HG02938 (cell line): ENCODE results near the gene MYO18B.

Experiments used
- ATAC-seq: cut with Tn5 transposase; IDR thresholded peaks from one replicate; pipeline ENCODE4 v1.9.1; 2021; ENCODE audit warnings: mild to moderate bottlenecking, moderate library complexity; ENCODE audit not compliant: unreplicated experiment

Gene MYO18B

DNA sequence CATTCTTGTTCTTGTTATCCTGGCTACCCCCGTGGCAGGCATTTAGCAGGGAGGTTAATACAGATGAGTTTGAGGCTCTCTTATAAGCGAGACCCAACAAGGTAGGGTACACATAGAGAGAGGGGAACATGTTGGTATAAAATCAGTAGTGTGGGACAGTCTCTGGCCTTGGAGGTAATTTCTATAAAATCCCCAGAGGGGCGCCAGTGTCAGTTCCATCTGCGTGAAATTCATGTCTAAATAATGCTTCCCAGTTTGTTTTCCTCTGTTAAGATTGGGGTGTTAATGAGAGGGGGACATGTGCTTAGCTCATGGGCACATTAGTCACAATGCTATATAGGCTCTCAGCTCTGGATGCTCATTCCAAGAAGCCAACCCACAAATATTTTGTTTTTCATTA, 150.7 kb downstream of the MYO18B start:
- no peak for ATAC-seq

DNA sequence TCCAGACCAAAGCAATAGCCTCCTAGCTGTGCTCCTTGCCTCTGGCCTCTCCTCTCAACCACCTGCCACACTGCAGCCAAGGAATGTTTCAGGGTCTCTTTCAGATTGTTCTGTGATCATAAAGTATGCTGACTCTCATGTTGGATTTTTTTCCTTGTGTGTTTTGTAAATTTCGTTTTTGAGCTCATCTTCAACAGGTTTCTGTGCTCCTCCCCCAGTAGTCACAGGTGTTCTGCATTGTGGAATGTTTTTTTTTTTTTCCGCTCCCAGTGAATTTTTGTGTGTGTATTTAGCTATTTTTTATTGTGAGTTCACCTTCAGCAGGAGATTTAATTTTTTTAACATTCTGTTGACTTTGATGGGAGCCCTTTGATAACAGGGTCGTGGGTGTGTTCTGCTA, 153.7 kb downstream of the MYO18B start:
- no peak for ATAC-seq

DNA sequence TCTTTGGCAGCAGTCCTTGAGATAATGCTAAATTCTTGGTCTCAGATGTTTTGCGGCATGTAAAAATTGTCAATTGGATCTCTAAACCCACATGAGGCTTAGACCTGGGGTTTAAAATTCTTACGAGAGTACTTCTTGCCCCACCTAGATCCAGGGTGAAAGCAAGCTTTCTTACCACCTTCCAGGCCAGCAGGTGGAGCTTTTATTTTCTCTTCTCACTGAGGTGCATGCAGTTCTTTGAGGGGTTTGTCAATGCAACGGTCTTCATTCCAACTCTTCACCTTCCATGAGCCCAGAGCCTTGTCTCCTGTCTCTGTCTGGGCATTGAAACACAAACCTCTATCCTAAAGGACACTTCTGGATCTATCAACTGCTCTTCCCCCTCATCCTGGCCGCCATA, 154.1 kb downstream of the MYO18B start:
- ATAC-seq, result no peak

DNA sequence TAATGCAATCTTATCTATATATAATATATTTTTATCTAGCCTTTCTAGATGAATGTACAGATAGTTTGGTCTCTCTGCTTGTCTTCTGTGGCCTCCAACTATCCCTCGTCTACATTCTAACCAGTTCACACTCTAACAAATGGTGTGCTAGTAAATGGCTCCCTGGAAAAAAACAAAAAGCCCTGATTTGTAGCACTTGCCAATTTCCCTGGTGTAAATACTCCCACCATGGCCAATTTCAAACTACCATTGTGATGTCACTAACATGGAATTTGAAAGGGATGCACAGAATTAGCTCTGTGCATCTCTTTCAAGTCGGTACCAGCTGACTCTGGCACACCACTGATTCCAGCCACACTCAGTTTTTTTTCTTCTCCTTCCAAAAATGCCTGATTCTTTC, 154.6 kb downstream of the MYO18B start:
- ATAC-seq, result no peak

DNA sequence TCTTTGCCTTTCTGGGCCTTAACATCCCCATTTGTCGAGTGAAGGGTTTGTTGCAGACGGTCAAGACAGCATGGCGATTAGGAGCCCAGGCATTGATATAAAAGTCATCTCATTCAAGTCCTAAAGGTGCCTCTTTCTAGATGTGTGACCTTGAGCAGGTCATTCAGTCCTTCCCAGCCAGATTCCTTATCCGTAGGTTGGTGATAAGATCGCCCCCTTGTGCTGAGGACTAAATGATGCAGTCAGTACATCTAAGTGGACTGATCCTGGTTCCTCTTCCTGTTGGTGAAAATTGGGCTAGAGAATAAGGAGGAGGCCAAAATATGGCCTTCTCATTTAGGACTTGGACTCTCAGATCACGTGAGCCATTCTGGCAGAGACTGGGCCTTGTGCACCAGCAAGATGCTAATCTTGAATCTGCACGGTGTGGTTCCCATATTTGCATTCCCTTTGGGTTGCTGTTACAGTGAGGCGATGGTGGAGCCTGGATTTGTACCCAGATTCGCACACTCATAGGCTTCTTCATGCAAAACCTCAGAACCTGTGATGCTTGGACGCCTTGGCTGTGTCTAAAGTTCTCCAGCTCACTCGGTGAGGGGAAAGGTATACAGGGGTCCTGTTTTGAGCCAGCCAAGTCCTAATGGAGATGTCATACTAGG, 156.8 kb downstream of the MYO18B start:
- no peak for ATAC-seq

DNA sequence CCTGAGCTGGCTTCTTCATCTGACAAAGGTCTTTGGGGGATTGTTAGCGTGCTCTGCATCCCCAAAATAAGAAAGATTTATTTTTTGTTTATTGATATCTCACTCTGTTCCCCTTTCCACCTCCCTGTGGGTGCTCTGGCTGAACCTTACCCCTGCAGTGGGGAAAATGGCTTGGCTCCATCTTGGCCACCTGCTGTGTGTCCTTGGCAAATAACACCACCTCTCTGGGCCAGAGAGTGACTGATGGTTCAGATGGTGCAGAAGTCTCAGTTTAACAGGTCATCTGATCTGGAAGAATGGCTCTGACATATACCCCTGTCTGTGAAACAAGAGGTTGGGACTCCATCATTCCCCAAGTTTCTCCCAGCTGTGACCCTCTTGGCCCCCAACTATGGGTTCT, 157.6 kb downstream of the MYO18B start:
- no peak for ATAC-seq

DNA sequence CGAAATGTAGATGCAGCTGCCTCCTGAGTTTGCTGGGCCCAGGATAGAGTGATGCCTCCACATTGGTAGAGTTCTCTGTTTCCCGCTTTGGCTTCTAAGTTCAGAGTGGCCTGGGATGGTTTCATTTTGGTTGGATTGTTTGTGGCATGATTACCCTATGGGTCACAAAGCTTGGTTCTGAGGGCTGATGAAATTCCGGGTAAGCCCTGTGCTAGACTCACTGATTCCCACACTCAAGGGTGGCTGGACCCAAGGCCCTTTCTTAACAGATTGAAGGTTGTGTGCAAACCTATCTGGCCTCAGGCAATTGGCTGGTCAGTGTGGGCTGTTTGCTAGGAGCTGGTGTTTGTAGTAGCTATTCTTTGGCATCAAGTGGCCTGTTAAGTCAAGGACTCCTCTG, 158.4 kb downstream of the MYO18B start:
- no peak for ATAC-seq

DNA sequence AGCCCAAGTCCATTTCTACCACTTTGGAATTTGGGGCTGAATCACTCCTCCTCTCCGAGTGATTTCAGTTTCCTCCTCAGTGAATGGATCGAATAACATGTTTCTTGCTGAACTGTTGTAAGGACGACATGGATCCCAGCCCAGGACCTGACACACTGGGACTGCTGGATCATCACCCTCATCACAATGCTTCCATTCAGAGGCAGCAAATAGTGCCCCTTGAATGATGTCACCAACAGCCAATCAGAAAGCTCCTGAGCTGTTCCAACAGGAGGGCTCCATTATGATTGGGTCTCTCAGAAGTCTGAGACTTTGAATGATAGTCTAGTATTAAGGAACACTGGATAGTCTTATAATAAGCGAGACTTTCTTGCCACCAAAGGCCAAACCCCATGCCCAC, 158.9 kb downstream of the MYO18B start:
- no peak for ATAC-seq

DNA sequence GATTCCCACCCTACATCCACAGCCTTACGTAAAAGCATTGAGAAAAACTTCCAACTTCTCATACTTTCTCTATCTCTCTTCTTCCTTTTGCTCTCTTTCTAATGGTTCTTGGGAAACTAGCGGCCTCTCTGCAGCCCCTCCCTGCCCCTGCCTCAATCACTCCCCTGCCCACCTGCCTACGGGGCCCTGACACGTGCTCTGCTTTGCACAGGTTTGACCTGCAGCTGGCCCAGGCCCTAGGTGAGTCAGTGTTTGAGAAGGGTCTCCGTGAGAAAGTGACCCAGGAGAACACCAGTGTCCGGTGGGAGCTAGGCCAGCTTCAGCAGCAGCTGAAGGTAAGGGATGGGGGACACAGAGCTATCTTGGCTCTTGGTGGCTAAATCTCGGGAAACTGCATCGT, 160.4 kb downstream of the MYO18B start:
- ATAC-seq, result no peak

DNA sequence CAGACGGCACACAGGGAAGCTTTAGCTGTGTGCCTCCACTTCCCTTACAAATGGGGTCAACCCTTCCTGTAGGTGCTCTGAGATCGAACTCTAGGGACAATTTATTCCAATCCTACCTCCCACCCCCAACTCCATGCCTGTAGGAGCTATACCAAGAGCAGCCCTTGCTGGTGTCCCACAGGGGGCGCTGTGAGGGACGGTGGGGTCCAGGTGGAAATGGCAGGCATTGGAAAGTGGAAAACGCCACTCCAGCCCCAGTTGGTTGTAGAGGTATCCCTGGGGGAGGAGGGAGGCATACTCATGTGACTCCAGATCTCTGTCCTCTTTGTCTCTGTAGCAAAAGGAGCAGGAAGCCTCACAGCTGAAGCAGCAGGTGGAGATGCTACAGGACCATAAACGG, 161.3 kb downstream of the MYO18B start:
- no peak for ATAC-seq

DNA sequence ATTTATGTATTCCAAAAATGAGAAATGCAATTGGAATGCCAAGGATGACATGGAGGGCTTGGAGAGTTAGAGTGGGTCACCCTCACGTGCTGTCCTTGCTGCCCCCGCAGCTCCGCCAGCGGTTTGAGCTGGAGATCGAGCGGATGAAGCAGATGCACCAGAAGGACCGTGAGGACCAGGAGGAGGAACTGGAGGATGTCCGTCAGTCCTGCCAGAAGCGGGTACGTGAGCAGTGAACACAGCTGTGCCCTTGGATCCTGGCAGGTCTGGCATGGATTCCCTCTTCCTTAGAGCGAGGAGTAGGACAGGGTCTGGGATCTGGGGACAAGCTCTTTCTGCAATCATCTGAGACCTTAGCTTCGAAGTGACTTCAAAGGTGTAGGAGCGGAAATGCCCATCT, 166.2 kb downstream of the MYO18B start:
- ATAC-seq, result no peak

DNA sequence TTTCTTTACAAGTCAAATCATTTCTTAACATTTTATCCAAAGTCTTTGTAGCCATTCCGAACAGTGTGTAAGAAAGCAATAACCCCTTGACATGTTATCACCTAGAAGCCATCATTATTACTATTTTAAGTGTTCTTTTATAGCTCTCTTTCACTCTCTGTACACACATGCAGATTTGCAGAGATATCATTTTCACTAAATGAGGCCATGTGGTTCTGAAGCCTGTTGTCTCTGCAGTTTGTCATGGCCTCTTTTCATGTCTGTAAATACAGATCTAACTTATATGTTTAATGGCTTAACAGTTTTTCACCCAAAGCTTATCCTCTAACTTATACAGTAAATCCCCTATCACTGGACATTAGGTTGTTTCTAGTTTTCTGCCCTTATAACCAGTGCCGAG, 166.8 kb downstream of the MYO18B start:
- ATAC-seq, result no peak

DNA sequence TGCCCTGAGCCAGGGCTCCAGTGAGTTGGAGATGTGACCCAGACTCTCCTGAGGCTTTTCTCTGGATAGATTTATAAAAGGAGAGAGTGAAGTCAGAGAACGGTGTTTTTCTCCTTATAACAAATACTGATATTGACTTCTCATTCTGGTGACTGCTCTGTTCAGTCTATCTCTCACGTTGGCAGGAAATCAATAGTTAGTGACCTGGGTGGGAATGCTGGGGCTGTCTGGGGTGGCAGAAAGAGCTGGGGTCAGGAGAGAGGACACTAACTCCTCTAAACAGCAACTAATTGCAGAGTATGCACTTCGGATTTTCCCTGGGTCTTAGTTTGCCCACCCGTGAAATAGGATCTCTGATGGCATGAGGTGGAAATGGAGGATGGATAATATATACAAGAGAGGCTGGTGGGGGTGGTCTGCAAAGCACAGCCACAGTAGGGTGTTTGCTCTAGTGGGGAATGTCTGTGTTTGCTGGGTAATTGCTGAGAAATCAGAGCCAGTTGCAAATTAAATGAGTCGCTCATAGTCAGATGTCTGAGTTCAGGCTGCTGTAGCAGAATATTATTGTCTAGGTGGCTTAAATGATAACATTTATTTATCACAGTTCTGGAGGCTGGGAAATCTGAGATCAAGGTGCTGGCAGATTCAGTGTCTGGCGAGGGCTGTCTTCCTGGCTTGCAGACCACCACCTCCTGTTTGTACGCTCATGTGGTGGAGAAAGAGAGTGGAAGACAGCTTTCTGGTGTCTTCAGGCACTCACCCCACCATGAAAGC, 167.8 kb downstream of the MYO18B start:
- ATAC-seq, result no peak

DNA sequence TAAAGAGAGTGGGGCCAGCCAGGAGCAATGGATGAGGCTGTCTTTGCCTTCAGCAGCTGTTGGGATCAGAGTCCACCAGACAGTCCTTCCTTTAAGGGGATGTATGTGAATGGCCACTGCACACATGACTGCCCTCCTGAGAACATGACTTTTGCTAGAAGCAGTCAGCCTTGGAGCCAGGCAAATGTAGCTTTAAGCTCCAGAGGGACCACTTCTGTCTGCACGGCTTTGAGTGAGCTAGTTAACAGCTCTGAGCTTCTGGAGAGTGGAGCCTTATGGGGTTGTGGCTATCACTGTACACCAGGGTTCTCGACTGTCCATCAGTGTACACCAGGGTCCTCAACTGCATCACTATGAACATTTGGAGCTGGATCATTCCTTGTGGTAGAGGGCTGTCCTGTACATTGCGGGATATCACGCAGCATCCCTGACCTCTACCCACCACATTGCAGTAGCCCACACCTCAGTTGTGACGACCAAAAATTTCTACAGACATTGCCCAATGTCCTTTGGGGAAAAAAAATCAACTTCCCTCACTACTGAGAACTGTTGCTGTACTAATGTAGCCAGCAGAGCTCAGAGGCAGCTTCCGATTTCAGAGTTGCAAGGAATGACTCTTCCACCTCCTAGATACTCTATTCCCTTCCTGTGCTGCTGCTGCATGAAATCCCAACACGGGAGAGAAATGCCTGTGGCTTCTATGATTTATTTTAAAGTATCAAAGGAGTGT, 169.4 kb downstream of the MYO18B start:
- ATAC-seq, result no peak

DNA sequence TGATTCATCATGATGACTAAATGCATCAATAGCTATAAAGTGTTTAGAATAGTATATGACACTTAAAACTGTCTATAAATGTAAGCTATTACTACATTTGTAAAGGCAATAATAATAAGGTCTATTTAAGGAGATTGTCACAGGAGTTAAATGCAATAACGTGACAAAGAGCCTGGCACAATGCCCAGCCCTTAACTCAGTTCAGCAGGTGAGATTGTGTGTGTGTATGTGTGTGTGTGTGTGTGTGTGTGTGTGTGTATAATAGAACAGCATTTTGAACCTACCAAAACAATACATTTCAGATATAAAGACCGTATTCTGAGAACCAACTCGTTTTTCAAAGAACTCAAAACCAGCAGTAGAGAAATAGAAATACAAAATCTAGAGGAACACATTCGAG, 177.5 kb downstream of the MYO18B start:
- no peak for ATAC-seq

DNA sequence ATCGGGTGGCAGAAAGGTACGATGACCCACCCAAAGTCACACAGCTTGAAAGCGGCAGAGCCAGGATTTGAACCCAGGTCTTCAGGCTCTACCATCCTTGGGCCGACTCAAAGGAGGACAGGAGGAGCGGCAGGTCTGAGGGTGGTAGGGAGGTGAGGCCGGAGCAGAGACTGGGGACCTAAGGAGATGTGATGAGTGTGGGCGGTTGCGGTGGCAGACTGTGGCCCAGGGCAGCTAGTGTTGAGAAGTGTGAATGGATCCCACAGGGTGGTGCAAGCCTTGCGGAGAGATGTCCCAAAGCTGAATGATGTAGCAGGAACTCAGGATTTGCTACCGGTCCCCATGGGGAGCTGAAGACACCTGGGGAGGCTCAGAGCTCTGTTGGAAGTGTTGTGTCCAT, 180.2 kb downstream of the MYO18B start:
- no peak for ATAC-seq

DNA sequence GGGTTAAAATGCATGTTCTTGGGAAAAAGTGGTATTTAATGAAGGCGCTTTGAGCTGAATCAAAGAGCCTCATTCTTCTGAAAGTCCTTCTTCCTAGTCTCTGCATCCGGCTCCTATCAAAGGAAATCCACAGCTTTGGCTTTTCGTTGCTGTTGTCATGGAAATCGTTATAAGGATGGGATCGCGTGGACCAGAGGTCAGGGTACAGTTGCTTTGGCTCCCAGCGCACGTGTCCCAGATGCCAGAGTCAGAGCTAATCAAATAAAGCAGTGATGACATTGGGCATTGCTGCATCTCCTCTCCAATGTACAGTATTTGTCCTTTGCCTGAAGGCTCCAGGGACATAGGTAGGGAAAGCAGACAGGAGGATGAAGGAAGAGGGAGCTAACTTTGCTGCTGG, 181.9 kb downstream of the MYO18B start:
- no peak for ATAC-seq

DNA sequence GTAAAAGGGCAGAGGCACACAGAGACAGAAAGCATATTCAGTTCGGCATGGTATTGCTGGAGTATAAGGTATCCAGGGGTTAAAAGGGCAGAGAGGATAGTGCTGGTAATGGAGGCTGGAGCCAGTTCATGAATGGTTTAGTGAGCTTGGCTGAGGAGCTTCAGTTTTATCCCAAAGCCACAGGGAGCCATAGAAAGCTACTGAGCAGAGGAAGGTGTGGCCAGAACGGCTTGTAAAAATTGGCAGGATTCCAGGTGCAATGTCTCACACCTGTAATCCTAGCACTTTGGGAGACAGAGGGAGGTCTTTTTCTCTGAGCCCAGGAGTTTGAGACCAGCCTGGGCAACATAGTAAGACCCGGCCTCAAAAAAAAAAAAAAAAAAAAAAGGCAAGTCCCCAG, 186.1 kb downstream of the MYO18B start:
- no peak for ATAC-seq

DNA sequence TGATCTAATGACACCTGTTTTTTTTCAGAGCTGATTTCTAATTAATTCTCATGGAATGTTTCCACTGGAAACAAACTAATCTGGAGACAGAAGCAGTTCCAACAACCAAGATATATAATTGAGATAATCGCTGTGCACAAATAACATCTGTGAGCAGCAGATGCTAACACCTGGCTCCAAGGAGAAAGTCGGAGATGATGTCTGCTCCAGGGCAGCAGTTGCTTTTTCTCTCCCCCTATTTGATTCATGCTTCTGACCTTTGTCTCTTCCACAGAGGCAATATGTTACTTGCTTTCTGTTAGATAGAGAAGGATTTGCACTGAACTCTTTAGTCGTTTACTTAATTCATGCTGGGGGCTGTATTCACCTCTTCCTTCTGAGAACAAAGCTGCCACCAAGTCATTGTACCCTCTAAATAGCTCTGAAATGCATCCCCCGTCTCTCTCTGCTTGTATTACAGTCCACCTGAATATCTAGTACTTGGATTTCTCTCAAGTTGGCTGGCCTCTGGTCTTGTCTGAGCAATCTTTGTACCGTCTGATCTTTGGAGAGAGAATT, 187.4 kb downstream of the MYO18B start:
- ATAC-seq, result no peak

DNA sequence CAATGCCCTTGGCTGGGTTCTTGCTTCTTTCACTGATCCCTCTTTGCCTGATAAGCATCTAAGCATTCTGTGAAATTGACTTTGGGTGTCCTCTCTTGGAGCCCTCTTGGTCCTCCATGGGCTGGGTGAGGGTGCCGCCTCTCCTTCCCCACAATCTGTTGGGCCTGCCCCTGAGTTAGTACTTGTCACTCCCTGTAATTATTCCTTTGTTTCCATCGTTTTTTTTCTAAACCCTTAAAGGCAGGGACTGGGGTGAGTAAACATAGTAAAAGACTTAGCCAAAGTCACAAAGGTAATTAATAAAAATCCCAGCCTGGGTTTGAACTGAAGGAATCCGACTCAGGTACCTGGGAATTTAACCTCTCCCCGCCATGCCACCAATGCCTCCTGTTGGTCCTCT, 188.1 kb downstream of the MYO18B start:
- no peak for ATAC-seq

DNA sequence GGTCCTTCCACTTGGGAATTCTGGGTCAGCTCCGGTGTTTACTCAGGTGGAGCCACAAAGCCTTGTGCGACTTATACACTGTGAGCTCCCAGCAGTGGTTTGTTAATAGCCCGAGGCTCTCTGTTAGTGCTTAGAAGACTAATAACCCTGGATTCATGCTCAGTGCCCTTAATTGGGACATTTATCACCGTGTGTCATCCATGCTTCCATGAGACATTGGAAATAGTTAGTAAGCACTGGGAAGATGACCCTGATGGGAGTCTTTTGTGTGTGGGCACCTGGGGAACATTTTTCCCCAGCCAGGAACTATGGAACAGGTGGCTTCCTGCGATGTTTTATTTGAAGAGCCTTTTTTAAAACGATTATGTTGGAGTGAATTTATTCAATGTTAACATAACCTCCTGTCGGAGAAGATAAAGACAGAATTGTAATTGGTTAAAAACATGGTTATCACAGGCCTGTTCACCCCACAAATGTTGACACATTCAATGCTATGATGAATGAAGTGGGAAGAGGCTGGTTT, 188.9 kb downstream of the MYO18B start:
- no peak for ATAC-seq
